Measurements from ENCODE around the gene CDH4.

DNA sequence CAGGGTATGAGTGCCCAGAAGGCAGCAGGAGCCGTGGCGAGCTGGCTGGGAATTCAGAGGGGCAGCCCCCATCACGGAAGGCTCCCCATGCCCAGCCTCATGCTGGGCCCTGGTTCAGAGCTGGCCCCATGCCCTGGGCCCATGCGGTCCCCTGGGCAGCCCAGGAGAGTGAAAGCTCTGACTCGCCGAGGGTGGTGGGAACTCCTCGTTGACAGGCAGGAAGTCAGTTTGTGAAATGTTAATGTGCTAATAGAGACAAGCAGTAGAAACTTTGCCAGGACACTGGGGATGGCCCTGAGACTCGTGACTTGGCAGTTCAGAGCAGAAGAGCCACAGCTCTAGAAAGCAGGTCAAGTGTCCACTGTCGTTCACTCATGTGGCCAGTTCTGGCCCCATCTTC is 460.6 kb downstream of the CDH4 start:
- no peak for TF ChIP-seq CTCF (conservative IDR thresholded peaks at IDR 0.05)
- TF ChIP-seq ZFX (IDR thresholded peaks at IDR 0.05): no peak

Data from C4-2B (cell line).